SK-N-DZ (cell line): ENCODE measurements around the gene LEFTY2.
A peak's percentile ranks its signal among the peaks of the same experiment; 100 is the strongest.
"Not testable (repeated sequence)": the region's sequence is repeated elsewhere in the genome, so short reads cannot be mapped to it uniquely, and the experiment has no call there.

ENCODE experiments used
- DNase-seq: peaks from one replicate; pipeline ENCODE4 v3.0.0-alpha.2; 2015; ENCODE audit warnings: low spot score

The LEFTY2 gene

GRCh38 chr1:225931270-225932136 lies 9.5 kb downstream of the LEFTY2 start:
- no peak for DNase-seq

- DNase-seq = no peak
These were observed 10.5 kb downstream of the LEFTY2 start for GRCh38 chr1:225930566-225930965.

GRCh38 chr1:225929462-225929861 lies 11.6 kb downstream of the LEFTY2 start:
- not testable (repeated sequence) for DNase-seq

DNA sequence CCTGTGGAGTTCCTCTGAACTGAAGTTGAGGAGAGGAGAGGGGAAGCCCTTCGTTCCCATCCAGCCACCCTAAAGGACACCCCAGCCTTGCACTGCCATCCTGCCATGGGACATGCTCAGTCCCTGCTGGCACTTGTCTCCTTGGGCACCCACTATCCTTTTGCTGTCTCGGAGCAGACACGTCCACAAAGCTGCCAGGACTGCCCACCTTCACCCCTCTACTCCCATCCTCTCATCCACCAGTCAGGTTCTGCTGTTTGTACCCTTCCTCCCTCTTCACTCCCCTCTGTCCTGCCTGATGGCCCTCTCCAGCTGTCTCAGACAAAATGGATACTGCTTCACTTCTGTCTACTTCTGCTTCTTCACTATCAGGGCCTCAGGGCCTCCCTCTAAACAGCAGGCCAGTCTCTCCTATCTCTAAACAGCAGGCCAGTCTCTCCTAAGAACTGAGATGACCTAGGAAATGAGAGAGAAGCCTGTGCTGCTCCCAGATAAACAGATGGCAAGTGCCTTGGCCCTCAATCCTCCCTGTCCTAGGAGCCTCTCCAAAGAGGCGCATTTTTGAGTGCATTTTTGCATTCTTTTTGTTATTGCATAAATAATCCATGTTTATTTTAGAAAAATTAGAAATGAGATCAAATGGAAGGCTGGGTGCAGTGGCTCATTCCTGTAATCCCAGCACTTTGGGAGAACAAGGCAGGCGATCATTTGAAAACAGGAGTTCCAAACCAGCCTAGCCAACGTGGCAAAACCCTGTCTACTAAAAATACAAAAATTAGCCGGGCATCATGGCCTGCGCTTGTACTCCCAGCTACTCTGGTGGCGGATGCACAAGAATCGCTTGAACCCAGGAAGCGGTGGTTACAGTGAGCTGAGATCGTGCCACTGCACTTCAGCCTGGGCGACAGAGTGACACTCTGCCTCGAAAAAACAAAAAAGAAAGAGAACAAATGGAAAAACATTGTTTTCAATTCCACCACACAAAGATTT lies 12.5 kb downstream of the LEFTY2 start:
- DNase-seq = no peak

GRCh38 chr1:225926551-225927113 lies 14.4 kb downstream of the LEFTY2 start:
- no peak for DNase-seq

DNA sequence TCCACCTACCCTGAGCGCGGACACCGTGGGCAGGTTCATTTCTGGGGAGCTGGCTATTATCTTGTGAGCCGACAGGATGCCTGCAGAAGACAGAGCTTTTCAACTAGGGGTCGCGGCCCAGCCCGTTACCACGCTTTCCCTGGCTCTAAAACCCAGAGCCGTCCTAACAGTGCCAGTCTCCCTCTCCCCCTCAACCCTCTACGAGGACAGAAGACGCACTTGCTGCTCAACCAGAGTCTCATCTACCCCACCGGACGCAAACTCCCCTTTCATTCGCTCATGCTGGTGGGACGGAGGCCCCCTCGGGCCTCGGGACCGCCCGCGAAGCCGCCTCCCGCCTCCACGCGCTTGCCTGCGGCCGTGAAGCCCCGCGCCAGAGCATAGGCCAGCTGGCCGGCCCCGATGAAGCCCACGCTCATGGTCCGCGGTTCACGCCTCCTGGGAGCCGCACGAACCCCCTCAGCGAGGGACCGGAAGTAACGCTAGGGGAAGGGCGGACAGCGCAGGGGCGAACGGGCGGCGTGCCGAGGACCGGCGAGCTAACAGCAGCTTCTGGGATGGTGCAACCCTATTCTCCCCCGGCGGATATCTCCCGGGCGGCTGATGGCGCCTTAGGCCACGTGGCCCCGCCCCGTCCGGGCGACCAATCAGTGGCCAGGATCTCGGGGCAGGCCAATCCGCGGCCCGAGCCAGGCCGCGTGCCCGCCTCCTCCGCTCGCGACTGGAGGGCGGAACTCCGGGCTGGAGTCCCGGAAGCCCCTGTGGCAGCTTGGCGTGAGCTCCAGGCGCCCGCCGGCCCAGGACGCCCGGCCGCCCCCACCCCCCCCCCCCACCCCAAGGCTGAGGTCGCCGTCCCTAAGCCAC lies 17.1 kb downstream of the LEFTY2 start, which contains the start of gene PYCR2:
Gene PYCR2, minus strand, starts transcription at position 559 of the 864 bp plus-strand sequence. Its CDS starts 140 bp downstream, at position 419.
- DNase-seq = peak; percentile 94

- no peak for DNase-seq
These were observed 17.7 kb downstream of the LEFTY2 start for GRCh38 chr1:225923381-225923691.

DNA sequence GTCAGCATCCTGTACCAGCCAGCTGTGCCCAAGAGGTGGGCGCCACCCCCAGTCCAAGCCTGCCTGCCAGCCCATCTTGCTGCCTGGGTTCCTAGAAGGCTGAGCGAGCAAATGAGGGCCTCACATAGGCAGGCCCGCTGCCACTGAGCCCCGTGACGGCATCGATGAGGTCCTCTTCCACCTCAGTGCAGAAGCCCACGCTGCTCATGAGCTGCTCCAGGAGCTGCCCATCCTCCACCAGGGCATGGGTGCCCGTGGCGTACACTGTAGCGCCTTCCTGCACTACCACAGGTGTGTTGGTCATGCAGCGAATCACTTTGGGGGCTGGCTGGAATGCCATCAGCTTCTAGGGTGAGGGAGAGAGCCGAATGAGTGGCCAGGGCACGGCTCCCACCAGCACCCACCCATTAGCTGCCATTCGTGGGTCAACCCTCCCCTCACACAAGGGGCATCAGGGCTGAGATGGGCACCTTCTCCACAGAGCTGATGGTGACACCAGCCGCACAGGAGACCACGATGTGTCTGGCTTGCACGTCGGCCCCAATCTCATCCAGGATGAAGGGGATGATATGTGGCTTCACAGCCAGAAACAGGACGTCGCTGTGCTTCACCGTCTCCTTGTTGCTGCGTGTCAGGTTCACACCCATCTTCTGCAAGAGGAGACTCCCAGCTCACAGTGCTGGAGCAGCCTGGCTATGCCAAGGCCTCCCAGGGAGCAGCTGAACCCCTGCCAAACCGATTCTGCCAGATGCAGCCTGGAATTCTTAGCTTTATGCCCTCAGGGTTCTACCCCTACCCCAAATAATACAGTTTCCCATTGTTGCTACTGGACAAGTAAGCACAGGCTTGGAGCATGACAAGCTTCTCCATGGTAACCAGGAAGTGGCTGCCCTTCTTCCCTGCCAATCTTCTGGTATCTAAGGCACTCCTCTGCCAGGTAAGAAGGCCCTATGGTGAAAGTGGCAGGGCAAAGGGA lies 19.0 kb downstream of the LEFTY2 start:
- no peak for DNase-seq

GRCh38 chr1:225919906-225920305 lies 21.1 kb downstream of the LEFTY2 start:
- DNase-seq = no peak

DNA sequence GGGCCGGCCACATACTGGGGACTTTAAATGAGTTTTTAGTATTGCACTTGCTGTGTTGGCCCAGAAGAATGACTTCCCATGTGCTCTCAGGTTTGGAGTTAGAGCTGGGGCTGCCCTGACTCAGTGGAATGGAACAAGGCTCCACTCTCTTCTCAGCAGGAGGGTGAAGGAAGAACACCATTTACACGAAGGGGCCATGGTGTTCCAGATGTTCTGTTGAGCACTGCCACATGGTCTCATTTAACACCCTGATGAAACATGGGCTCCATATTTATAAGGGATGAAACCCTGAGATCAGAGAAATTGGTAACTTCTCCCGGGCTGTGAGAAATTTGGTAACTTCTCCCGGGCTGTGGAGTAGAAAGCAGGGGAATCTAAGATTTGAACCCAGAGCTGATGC lies 22.7 kb downstream of the LEFTY2 start:
- DNase-seq = no peak

- DNase-seq = no peak
These were observed 23.5 kb downstream of the LEFTY2 start for GRCh38 chr1:225917536-225917935.

- no peak for DNase-seq
These were observed 23.9 kb downstream of the LEFTY2 start for GRCh38 chr1:225917101-225917500.

GRCh38 chr1:225915538-225915991 lies 25.5 kb downstream of the LEFTY2 start:
- peak; percentile 36 for DNase-seq

DNA sequence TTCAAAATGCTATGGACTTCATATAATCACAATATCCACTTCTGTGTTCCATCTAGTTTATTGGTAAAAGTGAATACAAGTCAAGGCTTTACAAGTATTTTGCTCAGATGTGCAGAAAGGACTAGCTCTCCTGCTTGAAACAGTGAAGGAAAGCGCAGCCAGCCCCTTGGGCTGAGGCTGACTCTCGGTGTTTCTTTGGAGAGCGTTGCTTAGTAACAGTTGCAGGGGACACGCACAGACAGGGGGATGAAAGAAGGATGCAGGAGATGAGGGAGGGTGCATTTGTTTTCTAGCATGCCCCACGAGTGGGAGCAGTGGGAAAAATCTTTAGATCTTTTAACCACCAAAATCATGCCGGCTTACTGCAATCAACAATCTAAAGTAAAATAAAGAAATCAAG lies 26.1 kb downstream of the LEFTY2 start:
- no peak for DNase-seq

- DNase-seq = no peak
These were observed 26.6 kb downstream of the LEFTY2 start for GRCh38 chr1:225914391-225914790.

GRCh38 chr1:225911191-225912130 lies 29.6 kb downstream of the LEFTY2 start:
- DNase-seq = no peak

GRCh38 chr1:225909477-225909876 lies 31.5 kb downstream of the LEFTY2 start:
- DNase-seq = no peak

DNA sequence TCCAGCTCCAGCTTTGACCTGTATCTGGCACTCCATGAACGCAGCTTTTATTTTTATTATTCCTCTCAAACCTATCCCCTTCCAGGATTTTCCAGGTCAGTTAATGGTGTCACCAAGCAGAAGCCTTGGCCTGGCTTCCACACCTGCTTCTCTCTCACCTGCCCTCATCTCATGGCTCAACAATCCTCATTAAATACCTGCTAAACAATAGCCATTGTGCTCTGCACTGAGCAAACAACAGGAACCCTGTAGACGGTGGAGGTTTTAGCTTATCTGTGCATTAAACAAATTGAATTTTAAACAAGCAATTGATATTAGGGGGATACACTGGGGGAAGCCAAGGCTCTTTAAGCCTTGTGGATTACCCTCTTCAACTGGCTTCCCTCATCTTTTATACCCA lies 32.2 kb downstream of the LEFTY2 start:
- DNase-seq = no peak
